ENCODE results near the gene C1orf74.

C1orf74 gene
- long read RNA-seq, full-length matches to known transcripts: 40 of 42 reads
- long read RNA-seq, partial matches to known transcripts: 0 of 42 reads
- long read RNA-seq, other reads (novel, unspliced or antisense): 2 of 42 reads

DNA sequence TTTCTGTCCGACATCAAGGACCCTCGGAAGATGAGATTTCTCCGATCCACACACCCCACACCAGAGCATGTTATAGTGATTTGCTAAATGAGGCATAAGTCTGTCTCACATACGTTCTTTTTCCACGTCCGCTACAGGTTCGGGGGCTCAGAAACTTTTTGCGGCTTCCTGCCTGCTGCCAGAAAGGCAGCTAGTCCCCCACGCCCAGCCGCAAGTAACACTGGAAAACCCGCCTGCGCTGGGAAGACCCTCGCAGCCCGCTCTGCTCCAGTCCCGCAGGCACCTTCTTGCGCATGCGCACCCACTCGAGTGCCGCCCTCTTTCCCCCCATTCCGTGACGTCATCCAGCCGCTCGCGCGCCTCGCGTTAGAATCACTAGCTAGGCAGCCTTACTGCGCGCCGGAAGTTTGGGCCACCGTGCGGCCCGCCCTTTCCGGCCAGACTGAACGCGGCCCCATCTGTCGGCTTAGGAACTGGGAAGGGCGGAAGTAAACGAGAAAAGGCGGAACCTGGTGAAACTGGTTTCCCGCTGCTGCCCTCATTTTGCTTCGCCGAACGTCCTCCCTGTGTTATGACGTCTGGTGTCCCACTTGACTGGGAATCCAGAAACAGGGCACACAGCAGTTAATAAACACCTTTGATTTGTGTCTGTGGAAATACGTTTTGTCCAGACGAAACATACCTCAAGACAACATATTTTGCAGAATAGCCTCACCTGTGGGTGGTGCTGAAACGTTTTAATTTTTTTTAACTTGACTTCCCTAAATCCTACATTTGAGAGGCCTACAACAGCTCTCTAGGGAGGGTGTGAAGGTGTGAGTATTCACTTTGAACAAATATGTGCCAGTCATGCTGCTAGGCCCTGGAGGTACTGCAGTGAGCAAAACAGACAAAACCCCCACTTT is at the start of gene C1orf74:
C1orf74 (minus strand) TSS at position 295 of the 905 bp plus-strand sequence. CDS start 925 bp downstream, outside the sequence.
- peak within 1 kb of the TSS; percentile 80 for H3K4me3 ChIP-seq (replicated peaks; ENCODE audit: insufficient read depth, low read length)
- H3K27ac ChIP-seq (replicated peaks): peak within 1 kb of the TSS; percentile 77
- no peaks in the 10 kb centered on the region for H3K27me3 ChIP-seq (ENCODE audit: insufficient read depth, poor library complexity, severe bottlenecking)
- peak; percentile 92 to 99 for DNase-seq (ENCODE audit: low read depth in 1 of 2, low spot score in 1 of 2)
- TF ChIP-seq, protein P1, sequence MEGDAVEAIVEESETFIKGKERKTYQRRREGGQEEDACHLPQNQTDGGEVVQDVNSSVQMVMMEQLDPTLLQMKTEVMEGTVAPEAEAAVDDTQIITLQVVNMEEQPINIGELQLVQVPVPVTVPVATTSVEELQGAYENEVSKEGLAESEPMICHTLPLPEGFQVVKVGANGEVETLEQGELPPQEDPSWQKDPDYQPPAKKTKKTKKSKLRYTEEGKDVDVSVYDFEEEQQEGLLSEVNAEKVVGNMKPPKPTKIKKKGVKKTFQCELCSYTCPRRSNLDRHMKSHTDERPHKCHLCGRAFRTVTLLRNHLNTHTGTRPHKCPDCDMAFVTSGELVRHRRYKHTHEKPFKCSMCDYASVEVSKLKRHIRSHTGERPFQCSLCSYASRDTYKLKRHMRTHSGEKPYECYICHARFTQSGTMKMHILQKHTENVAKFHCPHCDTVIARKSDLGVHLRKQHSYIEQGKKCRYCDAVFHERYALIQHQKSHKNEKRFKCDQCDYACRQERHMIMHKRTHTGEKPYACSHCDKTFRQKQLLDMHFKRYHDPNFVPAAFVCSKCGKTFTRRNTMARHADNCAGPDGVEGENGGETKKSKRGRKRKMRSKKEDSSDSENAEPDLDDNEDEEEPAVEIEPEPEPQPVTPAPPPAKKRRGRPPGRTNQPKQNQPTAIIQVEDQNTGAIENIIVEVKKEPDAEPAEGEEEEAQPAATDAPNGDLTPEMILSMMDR (IDR thresholded peaks at IDR 0.05; ENCODE audit: insufficient read depth, low read length): no peak
- TF ChIP-seq, protein P2, sequence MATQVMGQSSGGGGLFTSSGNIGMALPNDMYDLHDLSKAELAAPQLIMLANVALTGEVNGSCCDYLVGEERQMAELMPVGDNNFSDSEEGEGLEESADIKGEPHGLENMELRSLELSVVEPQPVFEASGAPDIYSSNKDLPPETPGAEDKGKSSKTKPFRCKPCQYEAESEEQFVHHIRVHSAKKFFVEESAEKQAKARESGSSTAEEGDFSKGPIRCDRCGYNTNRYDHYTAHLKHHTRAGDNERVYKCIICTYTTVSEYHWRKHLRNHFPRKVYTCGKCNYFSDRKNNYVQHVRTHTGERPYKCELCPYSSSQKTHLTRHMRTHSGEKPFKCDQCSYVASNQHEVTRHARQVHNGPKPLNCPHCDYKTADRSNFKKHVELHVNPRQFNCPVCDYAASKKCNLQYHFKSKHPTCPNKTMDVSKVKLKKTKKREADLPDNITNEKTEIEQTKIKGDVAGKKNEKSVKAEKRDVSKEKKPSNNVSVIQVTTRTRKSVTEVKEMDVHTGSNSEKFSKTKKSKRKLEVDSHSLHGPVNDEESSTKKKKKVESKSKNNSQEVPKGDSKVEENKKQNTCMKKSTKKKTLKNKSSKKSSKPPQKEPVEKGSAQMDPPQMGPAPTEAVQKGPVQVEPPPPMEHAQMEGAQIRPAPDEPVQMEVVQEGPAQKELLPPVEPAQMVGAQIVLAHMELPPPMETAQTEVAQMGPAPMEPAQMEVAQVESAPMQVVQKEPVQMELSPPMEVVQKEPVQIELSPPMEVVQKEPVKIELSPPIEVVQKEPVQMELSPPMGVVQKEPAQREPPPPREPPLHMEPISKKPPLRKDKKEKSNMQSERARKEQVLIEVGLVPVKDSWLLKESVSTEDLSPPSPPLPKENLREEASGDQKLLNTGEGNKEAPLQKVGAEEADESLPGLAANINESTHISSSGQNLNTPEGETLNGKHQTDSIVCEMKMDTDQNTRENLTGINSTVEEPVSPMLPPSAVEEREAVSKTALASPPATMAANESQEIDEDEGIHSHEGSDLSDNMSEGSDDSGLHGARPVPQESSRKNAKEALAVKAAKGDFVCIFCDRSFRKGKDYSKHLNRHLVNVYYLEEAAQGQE (IDR thresholded peaks at IDR 0.05; ENCODE audit: insufficient replicate concordance, low read depth): peak; percentile 72
- TF ChIP-seq GABPA (IDR thresholded peaks at IDR 0.05; ENCODE audit: low read depth): peak; percentile 95
- peak; percentile 73; the same call in 1 of the 2 replicates for TF ChIP-seq SPI1 (IDR thresholded peaks at IDR 0.05; ENCODE audit: borderline replicate concordance, low read depth)
- TF ChIP-seq POLR2AphosphoS5 (IDR thresholded peaks at IDR 0.05; ENCODE audit: low read depth): peak; percentile 88

DNA sequence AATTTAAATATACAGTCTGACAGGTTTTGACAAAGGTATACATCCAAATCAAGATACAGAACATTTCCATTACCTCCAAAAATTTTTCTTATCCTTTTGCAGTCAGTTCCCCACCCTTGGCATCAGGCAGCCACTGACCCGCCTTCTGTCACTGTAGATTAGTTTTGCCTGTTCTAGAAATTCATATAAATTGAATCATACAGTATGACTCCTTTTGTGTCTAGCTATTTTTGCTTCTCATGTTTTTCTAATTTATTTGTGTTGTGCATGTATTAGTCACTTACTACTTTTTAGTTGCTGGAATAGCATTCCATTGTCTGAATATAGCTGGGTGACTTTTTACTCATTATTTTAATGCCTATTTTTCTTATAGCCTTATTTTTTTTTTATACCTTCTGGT is 47.3 kb upstream of the C1orf74 start:
- no peak for DNase-seq (ENCODE audit: low read depth in 1 of 2, low spot score in 1 of 2)
- H3K27me3 ChIP-seq (ENCODE audit: insufficient read depth, poor library complexity, severe bottlenecking): no peaks in the 10 kb centered on the region
- no peak overlapping the region for H3K4me3 ChIP-seq (replicated peaks; ENCODE audit: insufficient read depth, low read length)
- TF ChIP-seq GABPA (IDR thresholded peaks at IDR 0.05; ENCODE audit: low read depth): no peak
- no peak for TF ChIP-seq SPI1 (IDR thresholded peaks at IDR 0.05; ENCODE audit: borderline replicate concordance, low read depth)
- TF ChIP-seq, protein P1 (IDR thresholded peaks at IDR 0.05; ENCODE audit: insufficient read depth, low read length): no peak
- TF ChIP-seq, protein P2 (IDR thresholded peaks at IDR 0.05; ENCODE audit: insufficient replicate concordance, low read depth): no peak
- no peak for TF ChIP-seq POLR2AphosphoS5 (IDR thresholded peaks at IDR 0.05; ENCODE audit: low read depth)
- no peak overlapping the region for H3K27ac ChIP-seq (replicated peaks)

DNA sequence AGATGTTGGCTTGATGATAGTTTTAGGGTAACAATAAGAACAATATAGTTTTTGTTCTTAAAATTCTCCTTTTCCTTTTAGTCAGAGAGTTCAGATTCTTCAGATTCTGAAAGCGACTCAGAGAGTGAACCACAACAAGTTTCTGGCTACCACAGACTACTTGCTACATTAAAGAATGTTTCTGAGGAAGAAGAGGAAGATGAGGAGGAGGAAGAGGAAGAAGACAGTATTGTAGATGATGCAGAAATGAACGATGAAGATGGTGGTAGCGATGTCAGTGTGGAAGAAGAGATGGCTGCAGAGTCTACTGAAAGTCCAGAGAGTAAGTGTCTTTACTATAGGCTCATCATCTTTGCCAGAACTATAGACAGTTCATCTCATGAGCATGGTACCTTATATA is 46.4 kb upstream of the C1orf74 start:
- no peak overlapping the region for H3K27ac ChIP-seq (replicated peaks)
- TF ChIP-seq, protein P1 (IDR thresholded peaks at IDR 0.05; ENCODE audit: insufficient read depth, low read length): no peak
- TF ChIP-seq, protein P2 (IDR thresholded peaks at IDR 0.05; ENCODE audit: insufficient replicate concordance, low read depth): no peak
- TF ChIP-seq GABPA (IDR thresholded peaks at IDR 0.05; ENCODE audit: low read depth): no peak
- no peaks in the 10 kb centered on the region for H3K27me3 ChIP-seq (ENCODE audit: insufficient read depth, poor library complexity, severe bottlenecking)
- DNase-seq (ENCODE audit: low read depth in 1 of 2, low spot score in 1 of 2): no peak
- H3K4me3 ChIP-seq (replicated peaks; ENCODE audit: insufficient read depth, low read length): no peak overlapping the region

Measured in HL-60 (cell line).